IMR-90 (cell line): ENCODE measurements around the gene BCAR1. TPM values are rescaled to one million over a fixed set of nuclear protein-coding genes. Genes with fewer than 3 reads are reported as not detected.

Experiments used
- microRNA-seq, 2 experiments: library from miRNA; stranded (forward) in 1 of 2; unstranded in 1 of 2; fragments of 10-50 nt in 1 of 2; fragments of <30 nt in 1 of 2; gene quantifications in 1 of 2; microRNA quantifications in 1 of 2; one replicate each; pipeline versions ENCODE3 to v1.1.0; 2013 to 2020; ENCODE audit not compliant: insufficient read depth in 1 of 2, insufficient read length in 1 of 2, unreplicated experiment in 1 of 2
- polyA plus RNA-seq, 3 experiments: library from polyadenylated mRNA; depleted of rRNA; stranded (reverse); fragments of >200 nt; gene quantifications; 2 replicates each; pipeline ENCODE4 v1.2.3, GENCODE V29; 2012; ENCODE audit warnings: low replicate concordance in 1 of 3
- small RNA-seq, 5 experiments: library from RNA; depleted of rRNA; stranded (forward); fragments of <200 nt; gene quantifications; one replicate each; pipeline ENCODE3, GENCODE V24; 2012
- total RNA-seq: library from RNA; depleted of rRNA; stranded (reverse); fragments of >200 nt; gene quantifications from 2 replicates; pipeline ENCODE4 v1.2.3, GENCODE V29; 2012; rRNA removed

Gene BCAR1
- total and polyA plus RNA-seq, 2 of the 4 experiments (the other 2 are of a cell fraction), result 18.1 to 99.4 TPM

Small RNA genes within 50 kb of the gene (microRNA-seq; reads per million reads assigned to microRNA genes)
- not detected for gene RNU6-758P (ENCODE audit: insufficient read depth, insufficient read length)

Small RNA genes within 50 kb of the gene (small RNA-seq; reads per million reads assigned to genes)
- gene RNU6-758P, result 0 reads per million in 5 experiments

Other genes starting within 250 kb of the BCAR1 start
- under 0.01 TPM in 1 of 2 replicates, not detected in the other for gene LDHD, start 134.8 kb downstream of the BCAR1 start, total RNA-seq
- 0.23 and 0.26 TPM in 2 replicates for gene LDHD, start 134.8 kb downstream of the BCAR1 start, polyA plus RNA-seq (2012; rRNA removed)
- gene ZFP1, start 103.1 kb downstream of the BCAR1 start, total RNA-seq, result 16.0 and 16.9 TPM in 2 replicates
- 3.7 and 3.8 TPM in 2 replicates for gene ZFP1, start 103.1 kb downstream of the BCAR1 start, polyA plus RNA-seq (2012; rRNA removed)
- not detected in 2 replicates for gene CTRB2, start 44.5 kb downstream of the BCAR1 start, total RNA-seq
- gene CTRB2, start 44.5 kb downstream of the BCAR1 start, polyA plus RNA-seq (2012; rRNA removed), result not detected in 2 replicates
- gene CTRB1, start 32.6 kb downstream of the BCAR1 start, total RNA-seq, result not detected in 2 replicates
- gene CTRB1, start 32.6 kb downstream of the BCAR1 start, polyA plus RNA-seq (2012; rRNA removed), result not detected in 2 replicates
- gene CFDP1, start 181.9 kb upstream of the BCAR1 start, total RNA-seq, result 15.6 and 32.5 TPM in 2 replicates
- gene CFDP1, start 181.9 kb upstream of the BCAR1 start, polyA plus RNA-seq (2012; rRNA removed), result 36.2 and 38.7 TPM in 2 replicates
- 10.9 and 16.7 TPM in 2 replicates for gene TMEM170A, start 213.1 kb upstream of the BCAR1 start, total RNA-seq
- 6.1 and 7.3 TPM in 2 replicates for gene TMEM170A, start 213.1 kb upstream of the BCAR1 start, polyA plus RNA-seq (2012; rRNA removed)
- gene CHST6, start 243.8 kb upstream of the BCAR1 start, total RNA-seq, result under 0.01 TPM in 2 replicates
- gene CHST6, start 243.8 kb upstream of the BCAR1 start, polyA plus RNA-seq (2012; rRNA removed), result 0.12 and 0.19 TPM in 2 replicates